A673 (cell line): ENCODE measurements around the gene BMP8B. TPM values are rescaled to one million over a fixed set of nuclear protein-coding genes. Genes with fewer than 3 reads are reported as not detected.

Experiments used
- BruUV-seq: library from RNA; stranded (reverse); fragments of 400-500 nt; replicated peaks from 2 replicates; lab custom pipeline; 2021; lab: Mats Ljungman, UMichigan
- CTCF ChIA-PET: fragments of 300-600 bp; sonication (Branson Sonifier 250); formaldehyde crosslinking; loops from one replicate; lab custom pipeline; 2022; ENCODE audit warnings: antibody characterized with exemption; lab: Charles Lee
- POLR2A ChIA-PET: fragments of 300-600 bp; sonication (Branson Sonifier 250); formaldehyde crosslinking; loops from one replicate; lab custom pipeline; 2022; ENCODE audit warnings: antibody characterized with exemption; ENCODE audit not compliant: low non-redundant PET; lab: Charles Lee
- DNase-seq: peaks from one replicate; pipeline ENCODE4 v3.0.0-alpha.2; 2015; ENCODE audit warnings: low spot score
- H3K27ac ChIP-seq: fragments of 200-600 bp; sonication (generic); 2 replicates; pipeline ENCODE4 v1.5.1; 2016; ENCODE audit warnings: mixed run types, low read depth, mild to moderate bottlenecking, mixed read lengths, antibody characterized with exemption, low read length; ENCODE audit not compliant: poor library complexity, severe bottlenecking
- H3K27me3 ChIP-seq: fragments of 200-600 bp; sonication (generic); replicated peaks from 2 replicates; pipeline ENCODE4 v1.6.1; 2017; ENCODE audit warnings: mixed run types, low read depth, mild to moderate bottlenecking, mixed read lengths, antibody characterized with exemption, low read length; ENCODE audit not compliant: insufficient read depth, poor library complexity
- H3K36me3 ChIP-seq: fragments of 200-600 bp; sonication (generic); 2 replicates; pipeline ENCODE4 v1.6.1; 2016; ENCODE audit warnings: mixed run types, mild to moderate bottlenecking, mixed read lengths, antibody characterized with exemption, low read length; ENCODE audit not compliant: insufficient read depth, poor library complexity, severe bottlenecking
- H3K4me1 ChIP-seq: fragments of 200-600 bp; sonication (generic); 2 replicates; pipeline ENCODE4 v1.6.1; 2017; ENCODE audit warnings: mixed run types, mild to moderate bottlenecking, mixed read lengths, antibody characterized with exemption, low read length; ENCODE audit not compliant: insufficient read depth, poor library complexity, severe bottlenecking
- H3K4me3 ChIP-seq: fragments of 200-600 bp; sonication (generic); 2 replicates; pipeline ENCODE4 v1.5.1; 2016; ENCODE audit warnings: low read depth, mixed run types, mild to moderate bottlenecking, mixed read lengths, low read length; ENCODE audit not compliant: poor library complexity, severe bottlenecking
- H3K9me3 ChIP-seq: fragments of 200-600 bp; sonication (generic); 2 replicates; pipeline ENCODE4 v1.6.1; 2016; ENCODE audit warnings: mixed run types, low read depth, mild to moderate bottlenecking, mixed read lengths, antibody characterized with exemption, low read length; ENCODE audit not compliant: poor library complexity, severe bottlenecking
- EZH2 ChIP-seq: fragments of 200-600 bp; sonication (generic); IDR thresholded peaks from 2 replicates; pipeline ENCODE4 v1.6.1; 2017; ENCODE audit warnings: borderline replicate concordance, low read depth, mild to moderate bottlenecking, mixed read lengths, antibody characterized with exemption, low read length; ENCODE audit not compliant: poor library complexity, severe bottlenecking
- intact Hi-C: fragments of 100-400 bp; cut with micrococcal nuclease; formaldehyde crosslinking; loops from one replicate; pipeline ENCODE4 v1.10.0; 2022; ENCODE audit not compliant: unreplicated experiment
- total RNA-seq: library from RNA; stranded (reverse); gene quantifications from 2 replicates; pipeline ENCODE4 v1.2.3, GENCODE V29; 2021
- TF ChIP-seq, protein P1 (sequence below): fragments of 300-800, 200-600 bp; sonication (generic); conservative IDR thresholded peaks from 2 replicates; pipeline ENCODE4 v1.5.1; 2017; ENCODE audit warnings: low read depth, mild to moderate bottlenecking, antibody characterized with exemption, low read length, moderate library complexity, mixed read lengths

Gene BMP8B
- total RNA-seq, 1 experiment from 2014 or later: 0.06 TPM

DNA sequence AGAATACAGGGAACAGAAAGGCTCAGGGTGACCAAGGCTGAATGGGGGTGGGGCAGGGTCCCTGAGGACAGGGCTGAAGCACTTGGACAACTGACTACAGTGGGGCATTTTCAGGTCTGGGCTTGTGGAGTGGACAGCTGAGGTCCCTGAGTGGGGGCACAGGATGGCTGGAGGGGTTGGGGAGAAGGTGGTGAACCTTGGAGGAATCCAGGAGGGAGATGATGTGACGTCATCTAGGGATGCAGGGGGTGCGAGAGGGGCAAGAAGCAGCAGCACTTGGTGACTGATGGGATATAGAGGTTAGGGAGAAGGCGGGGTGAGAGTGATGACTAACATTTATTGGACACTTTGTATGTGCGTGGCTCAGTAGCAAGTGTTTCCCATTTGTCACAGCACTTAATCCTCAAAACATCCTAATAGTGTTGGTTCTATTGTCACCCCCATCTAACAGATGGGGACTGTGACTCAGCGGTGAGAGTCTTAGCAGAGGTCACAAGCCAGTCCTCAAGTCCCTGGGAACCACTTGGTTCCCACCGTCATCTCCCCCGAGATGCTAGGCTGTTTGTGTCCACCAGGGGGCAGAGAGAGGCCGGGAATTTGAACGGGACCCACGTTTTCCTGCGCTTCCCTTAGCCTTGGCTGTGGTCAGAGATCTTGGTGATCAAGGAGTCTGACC, 27.9 kb upstream of the BMP8B start:
- Histone ChIP-seq H3K9me3 (no peaks in the 10 kb centered on the region), H3K27me3 (no peaks in the 10 kb centered on the region), H3K4me1 (no peaks in the 10 kb centered on the region), H3K36me3 (no peaks in the 10 kb centered on the region), H3K4me3 (no peak overlapping the region), H3K27ac (no peak overlapping the region)
- ChIA-PET POLR2A (no interaction called here), CTCF (interaction anchor here (1.2 kb wide), 1 partner anchor 216 kb away, joined by 5 read pairs; no protein-coding TSS in a partner anchor)
- no peak for TF ChIP-seq EZH2
- TF ChIP-seq, protein P1, sequence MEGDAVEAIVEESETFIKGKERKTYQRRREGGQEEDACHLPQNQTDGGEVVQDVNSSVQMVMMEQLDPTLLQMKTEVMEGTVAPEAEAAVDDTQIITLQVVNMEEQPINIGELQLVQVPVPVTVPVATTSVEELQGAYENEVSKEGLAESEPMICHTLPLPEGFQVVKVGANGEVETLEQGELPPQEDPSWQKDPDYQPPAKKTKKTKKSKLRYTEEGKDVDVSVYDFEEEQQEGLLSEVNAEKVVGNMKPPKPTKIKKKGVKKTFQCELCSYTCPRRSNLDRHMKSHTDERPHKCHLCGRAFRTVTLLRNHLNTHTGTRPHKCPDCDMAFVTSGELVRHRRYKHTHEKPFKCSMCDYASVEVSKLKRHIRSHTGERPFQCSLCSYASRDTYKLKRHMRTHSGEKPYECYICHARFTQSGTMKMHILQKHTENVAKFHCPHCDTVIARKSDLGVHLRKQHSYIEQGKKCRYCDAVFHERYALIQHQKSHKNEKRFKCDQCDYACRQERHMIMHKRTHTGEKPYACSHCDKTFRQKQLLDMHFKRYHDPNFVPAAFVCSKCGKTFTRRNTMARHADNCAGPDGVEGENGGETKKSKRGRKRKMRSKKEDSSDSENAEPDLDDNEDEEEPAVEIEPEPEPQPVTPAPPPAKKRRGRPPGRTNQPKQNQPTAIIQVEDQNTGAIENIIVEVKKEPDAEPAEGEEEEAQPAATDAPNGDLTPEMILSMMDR: peak; percentile 75
- intact Hi-C loops: loop anchor here (1.0 to 2.0 kb wide), 2 partner anchors 157 to 216 kb away; no protein-coding TSS in a partner anchor
- BruUV-seq: no TSS peak
- DNase-seq: peak; percentile 76

DNA sequence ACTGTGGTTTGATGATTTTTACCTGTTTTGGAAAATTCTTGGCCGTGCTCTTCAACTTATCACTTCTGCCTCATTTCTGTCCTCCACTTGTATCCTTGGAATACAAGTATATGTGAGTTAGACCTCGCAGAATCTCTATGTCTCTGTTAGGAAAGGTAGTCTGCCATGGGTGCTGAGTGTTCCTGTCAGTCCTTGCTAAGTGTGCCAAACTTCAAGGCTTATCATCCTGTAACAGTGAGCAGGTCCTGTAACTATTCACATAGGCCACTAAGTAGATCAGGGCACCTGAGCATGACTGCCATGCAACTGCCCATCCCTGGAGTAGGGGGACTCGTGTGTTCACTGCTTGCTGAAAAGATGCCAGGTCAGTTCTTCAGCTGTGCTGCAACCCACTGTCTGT, 24.2 kb upstream of the BMP8B start:
- intact Hi-C loops: no loop called here
- ChIA-PET CTCF (no interaction called here), POLR2A (no interaction called here)
- Histone ChIP-seq H3K27ac (no peak overlapping the region), H3K27me3 (no peaks in the 10 kb centered on the region), H3K36me3 (no peaks in the 10 kb centered on the region), H3K4me3 (no peak overlapping the region), H3K4me1 (no peaks in the 10 kb centered on the region), H3K9me3 (no peaks in the 10 kb centered on the region)
- no TSS peak for BruUV-seq
- TF ChIP-seq, protein P1: no peak
- TF ChIP-seq EZH2: no peak
- DNase-seq: no peak

DNA sequence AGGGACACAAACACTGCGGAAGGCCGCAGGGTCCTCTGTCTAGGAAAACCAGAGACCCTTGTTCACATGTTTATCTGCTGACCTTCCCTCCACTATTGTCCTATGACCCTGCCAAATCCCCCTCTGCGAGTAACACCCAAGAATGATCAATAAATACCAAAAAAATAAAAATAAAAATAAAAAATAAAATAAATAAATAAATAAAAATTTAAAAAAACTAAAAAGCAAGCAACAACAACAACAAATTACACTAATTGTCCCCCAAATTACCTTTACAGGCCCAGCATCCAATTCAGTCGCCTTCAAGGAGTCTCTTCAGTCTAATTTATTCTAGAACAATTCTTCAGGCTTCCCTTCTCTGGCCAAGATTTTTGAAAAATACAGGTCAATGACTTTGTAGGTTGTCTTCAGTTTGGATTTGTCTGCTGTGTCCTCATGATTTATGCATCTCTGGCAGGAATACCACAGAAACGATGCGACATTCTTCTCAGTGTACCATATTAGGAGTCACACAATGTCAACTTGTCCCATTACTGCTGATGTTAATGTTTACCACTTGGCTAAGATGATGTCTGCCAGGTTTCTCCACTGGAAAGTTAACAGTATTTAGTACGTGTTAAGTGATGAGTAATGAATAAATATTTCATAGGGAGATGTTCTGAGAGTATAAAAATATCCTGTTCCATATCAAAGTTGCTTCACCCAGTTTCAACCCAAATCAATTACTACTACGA, 20.3 kb upstream of the BMP8B start:
- intact Hi-C loops: no loop called here
- H3K4me1 ChIP-seq: no peaks in the 10 kb centered on the region
- no peaks in the 10 kb centered on the region for H3K27me3 ChIP-seq
- ChIA-PET POLR2A (no interaction called here), CTCF (no interaction called here)
- no peak overlapping the region for H3K4me3 ChIP-seq
- TF ChIP-seq EZH2: no peak
- TF ChIP-seq, protein P1: no peak
- H3K9me3 ChIP-seq: no peaks in the 10 kb centered on the region
- no peaks in the 10 kb centered on the region for H3K36me3 ChIP-seq
- no peak for DNase-seq
- no TSS peak for BruUV-seq
- no peak overlapping the region for H3K27ac ChIP-seq
